OCI-LY3 (cell line): Measurements from ENCODE around the gene NELL1.

Experiments
- H2AFZ ChIP-seq: fragments of 200-600, 300-600 bp; shearing (Covaris generic); 2 replicates; pipeline ENCODE4 v1.6.0; 2014; ENCODE audit warnings: antibody characterized with exemption, low read depth, low read length
- H3K27ac ChIP-seq: fragments of 200-600, 300-600 bp; sonication (generic); 2 replicates; pipeline ENCODE4 v1.5.1; 2014; ENCODE audit warnings: mild to moderate bottlenecking, low read length, moderate library complexity, mixed read lengths
- H3K27me3 ChIP-seq: fragments of 200-600, 300-600 bp; sonication (generic); 2 replicates; pipeline ENCODE4 v1.6.1; 2014; ENCODE audit warnings: low read depth, low read length, mixed read lengths
- H3K36me3 ChIP-seq: fragments of 200-600, 300-600 bp; sonication (generic); replicated peaks from 2 replicates; pipeline ENCODE3; 2014; ENCODE audit warnings: low read depth, low read length, mixed read lengths
- H3K4me1 ChIP-seq: fragments of 300-600, 200-600 bp; sonication (generic); 2 replicates; pipeline ENCODE4 v1.6.1; 2014; ENCODE audit warnings: low read length, mixed read lengths
- H3K4me2 ChIP-seq: fragments of 200-600, 300-600 bp; sonication (generic); 2 replicates; pipeline ENCODE4 v1.6.1; 2014; ENCODE audit warnings: low read length, mixed read lengths
- H3K4me3 ChIP-seq: fragments of 300-600, 200-600 bp; sonication (generic); 2 replicates; pipeline ENCODE4 v1.5.1; 2014; ENCODE audit warnings: antibody characterized with exemption, mild to moderate bottlenecking, low read length, moderate library complexity
- H3K79me2 ChIP-seq: fragments of 300-600, 200-600 bp; shearing (Covaris generic); 2 replicates; pipeline ENCODE4 v1.6.1; 2014; ENCODE audit warnings: mild to moderate bottlenecking, low read length, mixed read lengths
- H3K9ac ChIP-seq: fragments of 300-600, 200-600 bp; shearing (Covaris generic); 2 replicates; pipeline ENCODE4 v1.6.0; 2014; ENCODE audit warnings: mild to moderate bottlenecking, low read length, moderate library complexity
- H3K9me3 ChIP-seq: fragments of 200-600, 300-600 bp; shearing (Covaris generic); 2 replicates; pipeline ENCODE4 v1.6.1; 2014; ENCODE audit warnings: low read length, mixed read lengths; ENCODE audit not compliant: insufficient read depth
- H4K20me1 ChIP-seq: fragments of 200-600, 300-600 bp; sonication (generic); 2 replicates; pipeline ENCODE4 v1.6.1; 2016; ENCODE audit warnings: low read length, mixed read lengths; ENCODE audit not compliant: insufficient read depth
- CTCF ChIP-seq: fragments of 200-600, 300-600 bp; sonication (generic); IDR thresholded peaks from 2 replicates; pipeline ENCODE4 v1.5.1; 2014; ENCODE audit warnings: antibody characterized with exemption, low read length, low read depth
- EZH2phosphoT487 ChIP-seq: fragments of 200-600 bp; shearing (Covaris generic); IDR thresholded peaks from 2 replicates; pipeline ENCODE4 v1.6.1; 2018; ENCODE audit warnings: antibody characterized with exemption, mixed run types, low read depth

NELL1 gene

DNA sequence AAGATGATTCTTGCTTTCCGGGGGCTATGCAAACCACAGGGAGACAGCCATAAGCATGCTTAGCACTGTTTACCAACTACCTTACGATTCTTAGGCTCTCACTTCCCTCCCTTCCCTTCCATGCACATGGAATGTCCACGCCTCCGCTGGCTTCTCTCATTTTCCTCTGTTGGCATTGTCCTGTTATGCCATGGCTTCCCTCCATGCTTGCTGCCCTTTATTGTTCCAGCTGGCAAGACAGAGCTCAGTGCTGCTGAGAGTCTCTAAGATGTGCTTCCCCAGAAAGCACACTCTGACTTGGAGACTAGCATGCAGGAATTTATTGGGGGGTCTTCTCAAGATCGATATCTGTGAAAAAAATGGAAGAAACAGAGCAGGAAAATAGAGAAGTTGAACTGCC lies 379.2 kb downstream of the NELL1 start:
- Histone ChIP-seq H3K79me2 (no peaks in the 10 kb centered on the region), H3K9me3 (no peaks in the 10 kb centered on the region), H3K27ac (no peak overlapping the region), H3K27me3 (no peaks in the 10 kb centered on the region), H3K4me1 (no peaks in the 10 kb centered on the region), H3K4me2 (no peak overlapping the region), H2AFZ (no peak overlapping the region), H3K4me3 (no peak overlapping the region), H4K20me1 (no peaks in the 10 kb centered on the region), H3K36me3 (no peaks in the 10 kb centered on the region), H3K9ac (no peak overlapping the region)
- TF ChIP-seq EZH2phosphoT487 (no peak), CTCF (no peak)

- Histone ChIP-seq H3K4me1 (no peaks in the 10 kb centered on the region), H4K20me1 (no peaks in the 10 kb centered on the region), H3K9me3 (no peaks in the 10 kb centered on the region), H3K27me3 (no peaks in the 10 kb centered on the region), H3K9ac (no peak overlapping the region), H3K4me2 (no peak overlapping the region), H3K27ac (no peak overlapping the region), H2AFZ (no peak overlapping the region), H3K79me2 (no peaks in the 10 kb centered on the region), H3K4me3 (no peak overlapping the region), H3K36me3 (no peaks in the 10 kb centered on the region)
- TF ChIP-seq CTCF (no peak), EZH2phosphoT487 (no peak)
These were observed 384.1 kb downstream of the NELL1 start for GRCh38 chr11:21053466-21053865.

DNA sequence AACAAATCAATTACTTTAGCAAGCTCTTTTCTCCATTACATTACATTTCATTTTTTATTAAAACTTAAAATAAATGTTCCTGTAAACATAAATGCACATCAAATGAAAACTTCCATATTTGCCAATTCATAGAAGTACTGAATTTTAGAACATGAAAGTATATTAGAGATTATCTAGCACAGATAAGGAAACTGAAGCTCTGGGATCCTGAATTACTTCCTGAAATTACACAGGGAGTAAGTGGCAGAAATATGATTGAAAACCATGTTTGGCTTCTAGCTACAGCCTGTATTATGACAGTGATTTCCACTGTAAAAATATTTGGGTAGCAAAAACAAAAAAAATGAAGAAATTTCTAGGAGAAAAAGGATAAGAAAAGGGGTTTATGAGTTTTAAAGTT lies 387.3 kb downstream of the NELL1 start:
- no peaks in the 10 kb centered on the region for H3K79me2 ChIP-seq
- H3K4me2 ChIP-seq, result no peak overlapping the region
- H3K36me3 ChIP-seq, result no peaks in the 10 kb centered on the region
- no peaks in the 10 kb centered on the region for H4K20me1 ChIP-seq
- no peak overlapping the region for H2AFZ ChIP-seq
- H3K4me3 ChIP-seq, result no peak overlapping the region
- no peak overlapping the region for H3K9ac ChIP-seq
- TF ChIP-seq EZH2phosphoT487 (no peak), CTCF (no peak)
- H3K9me3 ChIP-seq, result no peaks in the 10 kb centered on the region
- no peaks in the 10 kb centered on the region for H3K27me3 ChIP-seq
- no peak overlapping the region for H3K27ac ChIP-seq
- no peaks in the 10 kb centered on the region for H3K4me1 ChIP-seq

GRCh38 chr11:21059879-21060278 lies 390.5 kb downstream of the NELL1 start:
- H3K9ac ChIP-seq, result no peak overlapping the region
- no peaks in the 10 kb centered on the region for H3K4me1 ChIP-seq
- H3K27me3 ChIP-seq, result no peaks in the 10 kb centered on the region
- 0 out of 2 replicates have a peak, but pooled peaks cover 5% of the 10 kb centered on the region for H3K9me3 ChIP-seq
- H3K27ac ChIP-seq, result no peak overlapping the region
- H3K36me3 ChIP-seq, result no peaks in the 10 kb centered on the region
- H3K79me2 ChIP-seq, result no peaks in the 10 kb centered on the region
- no peak overlapping the region for H3K4me2 ChIP-seq
- no peak overlapping the region for H2AFZ ChIP-seq
- no peak overlapping the region for H3K4me3 ChIP-seq
- TF ChIP-seq CTCF, result no peak
- no peak for TF ChIP-seq EZH2phosphoT487
- no peaks in the 10 kb centered on the region for H4K20me1 ChIP-seq
